Liver (tissue), 9 donors: Measurements from ENCODE around the gene AMPD3. TPM values are rescaled to one million over a fixed set of nuclear protein-coding genes. Genes with fewer than 3 reads are reported as not detected.

ENCODE experiments used
- DNase-seq: peaks from one replicate; pipeline ENCODE4 v3.0.0-alpha.2; 2017; ENCODE audit warnings: low spot score
- H3K27ac ChIP-seq, 2 donors: one replicate each; pipeline ENCODE4 v1.7.0; 2013; ENCODE audit warnings: inconsistent platforms in 2 of 2, low read length in 2 of 2, control low read depth in 1 of 2, low read depth in 1 of 2, mild to moderate bottlenecking in 1 of 2
- H3K27me3 ChIP-seq, 4 donors: one replicate each; pipeline versions ENCODE4 v1.6.1 to v1.7.0; 2013; ENCODE audit warnings: low read length in 3 of 4, inconsistent platforms in 1 of 4, mild to moderate bottlenecking in 1 of 4, moderate library complexity in 1 of 4; ENCODE audit not compliant: control insufficient read depth in 4 of 4, insufficient read depth in 4 of 4
- H3K36me3 ChIP-seq, 4 donors: one replicate each; pipeline versions ENCODE4 v1.6.1 to v1.7.0; 2013; ENCODE audit warnings: low read length in 3 of 4, mild to moderate bottlenecking in 3 of 4, low read depth in 1 of 4, moderate library complexity in 1 of 4; ENCODE audit not compliant: control insufficient read depth in 4 of 4, insufficient read depth in 3 of 4
- H3K4me1 ChIP-seq, 4 donors: one replicate each; pipeline versions ENCODE4 v1.6.1 to v1.7.0; 2013; ENCODE audit warnings: low read length in 3 of 4, mild to moderate bottlenecking in 3 of 4, moderate library complexity in 1 of 4; ENCODE audit not compliant: control insufficient read depth in 4 of 4, insufficient read depth in 4 of 4
- H3K4me3 ChIP-seq, 3 donors: one replicate each; pipeline versions ENCODE4 v1.6.1 to v1.7.0; 2013; ENCODE audit warnings: low read length in 3 of 3, control low read depth in 1 of 3, low read depth in 1 of 3, mild to moderate bottlenecking in 1 of 3
- H3K9ac ChIP-seq, 2 donors: one replicate each; pipeline ENCODE4 v1.7.0; 2013; ENCODE audit warnings: low read length in 2 of 2, mild to moderate bottlenecking in 2 of 2, moderate library complexity in 2 of 2, control low read depth in 1 of 2, low read depth in 1 of 2
- H3K9me3 ChIP-seq, 4 donors: one replicate each; pipeline versions ENCODE4 v1.6.1 to v1.7.0; 2013; ENCODE audit warnings: low read length in 3 of 4; ENCODE audit not compliant: control insufficient read depth in 4 of 4
- EGR1 ChIP-seq, 2 donors: IDR thresholded peaks; 2 replicates each; pipeline ENCODE4 v1.6.1; 2016 to 2018; ENCODE audit warnings: antibody characterized with exemption in 2 of 2, low read depth in 2 of 2
- FOXA1 ChIP-seq: IDR thresholded peaks from 2 replicates; pipeline ENCODE4 v1.6.1; 2016; ENCODE audit warnings: antibody characterized with exemption
- FOXA2 ChIP-seq: IDR thresholded peaks from 2 replicates; pipeline ENCODE4 v1.6.1; 2016; ENCODE audit warnings: antibody characterized with exemption
- GABPA ChIP-seq, 2 donors: IDR thresholded peaks in 1 of 2; conservative IDR thresholded peaks in 1 of 2; 2 replicates each; pipeline ENCODE4 v1.6.1; 2016; ENCODE audit warnings: antibody characterized with exemption in 2 of 2, mild to moderate bottlenecking in 1 of 2, moderate library complexity in 1 of 2
- HNF4A ChIP-seq, 2 donors: conservative IDR thresholded peaks; 2 replicates each; pipeline ENCODE4 v1.6.1; 2016; ENCODE audit warnings: antibody characterized with exemption in 2 of 2, mild to moderate bottlenecking in 2 of 2
- JUND ChIP-seq, 2 donors: IDR thresholded peaks; 2 replicates each; pipeline ENCODE4 v1.6.1; 2016; ENCODE audit warnings: antibody characterized with exemption in 2 of 2
- NR2F2 ChIP-seq: IDR thresholded peaks from 2 replicates; pipeline ENCODE4 v1.6.1; 2016; ENCODE audit warnings: antibody characterized with exemption
- RAD21 ChIP-seq, 2 donors: IDR thresholded peaks; 2 replicates each; pipeline ENCODE4 v1.6.1; 2016; ENCODE audit warnings: antibody characterized with exemption in 2 of 2, mild to moderate bottlenecking in 2 of 2
- RXRA ChIP-seq, 2 donors: IDR thresholded peaks; 2 replicates each; pipeline ENCODE4 v1.6.1; 2017 to 2018; ENCODE audit warnings: antibody characterized with exemption in 2 of 2, mild to moderate bottlenecking in 1 of 2
- SP1 ChIP-seq: IDR thresholded peaks from 2 replicates; pipeline ENCODE4 v1.6.1; 2018; ENCODE audit warnings: antibody characterized with exemption, mild to moderate bottlenecking
- TAF1 ChIP-seq: conservative IDR thresholded peaks from 2 replicates; pipeline ENCODE4 v1.6.1; 2016; ENCODE audit warnings: antibody characterized with exemption, mild to moderate bottlenecking
- YY1 ChIP-seq: IDR thresholded peaks from 2 replicates; pipeline ENCODE4 v1.6.1; 2016; ENCODE audit warnings: antibody characterized with exemption, mild to moderate bottlenecking
- WGBS: extraction: QIAGEN DNeasy Blood & Tissue Kit; methylation state at CpG from one replicate; pipeline ENCODE4 v1.1.7; 2013; 5-methylcytosine and 5-hydroxymethylcytosine counted together
- polyA plus RNA-seq, 2 donors: library from polyadenylated mRNA; stranded (reverse) in 1 of 2; unstranded in 1 of 2; fragments of 200-250 nt in 1 of 2; fragments of >200 nt in 1 of 2; fragmentation: Nextera tagmentation in 1 of 2; extraction: Ambion mirVana in 1 of 2; gene quantifications; one replicate each; pipeline versions ENCODE4 v1.2.1 to v1.2.3, GENCODE V29; 2013 to 2015
- total RNA-seq, 2 donors: library from RNA; depleted of rRNA; stranded (reverse); fragments of >200 nt; gene quantifications; one replicate each; pipeline ENCODE4 v1.2.3, GENCODE V29; 2014
- TF ChIP-seq, protein P1 (sequence below): IDR thresholded peaks from 2 replicates; pipeline ENCODE4 v1.6.1; 2016; ENCODE audit warnings: antibody characterized with exemption
- TF ChIP-seq, protein P2 (sequence below): IDR thresholded peaks from 2 replicates; pipeline ENCODE4 v1.6.1; 2016; ENCODE audit warnings: antibody characterized with exemption, mild to moderate bottlenecking
- TF ChIP-seq, protein P3 (sequence below): fragments of 150-350 bp; IDR thresholded peaks from 2 replicates; pipeline ENCODE4 v1.5.1; 2017; ENCODE audit warnings: improper control_type of control experiment, low read depth, low read length; ENCODE audit not compliant: missing input control
- TF ChIP-seq, protein P4 (sequence below): IDR thresholded peaks from 2 replicates; pipeline ENCODE4 v1.6.1; 2016; ENCODE audit warnings: antibody characterized with exemption
- TF ChIP-seq, protein P5 (sequence below): IDR thresholded peaks from 2 replicates; pipeline ENCODE4 v1.6.1; 2016; ENCODE audit warnings: antibody characterized with exemption
- donor health status: healthy.
- donor health status: healthy.
- donor health status: healthy.
- donor health status: healthy.
- donor health status: healthy.

AMPD3 gene
- total and polyA plus RNA-seq, 4 donors, result 0.40 to 7.4 (median 1.1) TPM

DNA sequence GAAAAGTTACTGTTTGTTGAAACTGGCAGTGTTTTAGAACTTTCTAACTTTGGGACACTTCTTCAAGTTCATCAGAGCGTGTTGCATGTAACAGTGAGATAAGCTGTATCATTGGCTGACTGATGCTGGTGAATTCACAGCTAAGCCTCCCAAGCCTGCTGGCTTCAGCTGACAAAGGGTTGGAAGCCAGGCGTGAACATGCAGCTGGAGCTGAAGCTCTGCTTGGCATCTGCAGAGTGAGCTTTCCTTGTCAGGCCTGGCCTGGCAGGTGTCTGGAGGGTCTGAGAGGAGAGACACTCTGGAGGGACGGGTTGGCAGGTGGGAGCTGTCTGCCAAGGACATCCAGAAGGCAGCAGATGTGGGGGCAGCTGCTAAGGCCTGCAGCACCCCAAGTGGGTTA, 1.5 kb downstream of the AMPD3 start:
- H3K36me3 ChIP-seq, result no peaks in the 10 kb centered on the region
- TF ChIP-seq JUND (IDR thresholded peaks at IDR 0.05), result no peak
- TF ChIP-seq GABPA (IDR thresholded peaks at IDR 0.05 in 1 of 2, conservative IDR thresholded peaks at IDR 0.05 in 1 of 2), result no peak
- TF ChIP-seq NR2F2, result no peak
- TF ChIP-seq, protein P1, sequence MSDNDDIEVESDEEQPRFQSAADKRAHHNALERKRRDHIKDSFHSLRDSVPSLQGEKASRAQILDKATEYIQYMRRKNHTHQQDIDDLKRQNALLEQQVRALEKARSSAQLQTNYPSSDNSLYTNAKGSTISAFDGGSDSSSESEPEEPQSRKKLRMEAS, result no peak
- TF ChIP-seq FOXA2, result no peak
- no peak for TF ChIP-seq HNF4A (conservative IDR thresholded peaks at IDR 0.05)
- no peak for TF ChIP-seq YY1
- no peak for TF ChIP-seq RAD21 (IDR thresholded peaks at IDR 0.05)
- TF ChIP-seq, protein P2, sequence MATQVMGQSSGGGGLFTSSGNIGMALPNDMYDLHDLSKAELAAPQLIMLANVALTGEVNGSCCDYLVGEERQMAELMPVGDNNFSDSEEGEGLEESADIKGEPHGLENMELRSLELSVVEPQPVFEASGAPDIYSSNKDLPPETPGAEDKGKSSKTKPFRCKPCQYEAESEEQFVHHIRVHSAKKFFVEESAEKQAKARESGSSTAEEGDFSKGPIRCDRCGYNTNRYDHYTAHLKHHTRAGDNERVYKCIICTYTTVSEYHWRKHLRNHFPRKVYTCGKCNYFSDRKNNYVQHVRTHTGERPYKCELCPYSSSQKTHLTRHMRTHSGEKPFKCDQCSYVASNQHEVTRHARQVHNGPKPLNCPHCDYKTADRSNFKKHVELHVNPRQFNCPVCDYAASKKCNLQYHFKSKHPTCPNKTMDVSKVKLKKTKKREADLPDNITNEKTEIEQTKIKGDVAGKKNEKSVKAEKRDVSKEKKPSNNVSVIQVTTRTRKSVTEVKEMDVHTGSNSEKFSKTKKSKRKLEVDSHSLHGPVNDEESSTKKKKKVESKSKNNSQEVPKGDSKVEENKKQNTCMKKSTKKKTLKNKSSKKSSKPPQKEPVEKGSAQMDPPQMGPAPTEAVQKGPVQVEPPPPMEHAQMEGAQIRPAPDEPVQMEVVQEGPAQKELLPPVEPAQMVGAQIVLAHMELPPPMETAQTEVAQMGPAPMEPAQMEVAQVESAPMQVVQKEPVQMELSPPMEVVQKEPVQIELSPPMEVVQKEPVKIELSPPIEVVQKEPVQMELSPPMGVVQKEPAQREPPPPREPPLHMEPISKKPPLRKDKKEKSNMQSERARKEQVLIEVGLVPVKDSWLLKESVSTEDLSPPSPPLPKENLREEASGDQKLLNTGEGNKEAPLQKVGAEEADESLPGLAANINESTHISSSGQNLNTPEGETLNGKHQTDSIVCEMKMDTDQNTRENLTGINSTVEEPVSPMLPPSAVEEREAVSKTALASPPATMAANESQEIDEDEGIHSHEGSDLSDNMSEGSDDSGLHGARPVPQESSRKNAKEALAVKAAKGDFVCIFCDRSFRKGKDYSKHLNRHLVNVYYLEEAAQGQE, result no peak
- TF ChIP-seq, protein P3, sequence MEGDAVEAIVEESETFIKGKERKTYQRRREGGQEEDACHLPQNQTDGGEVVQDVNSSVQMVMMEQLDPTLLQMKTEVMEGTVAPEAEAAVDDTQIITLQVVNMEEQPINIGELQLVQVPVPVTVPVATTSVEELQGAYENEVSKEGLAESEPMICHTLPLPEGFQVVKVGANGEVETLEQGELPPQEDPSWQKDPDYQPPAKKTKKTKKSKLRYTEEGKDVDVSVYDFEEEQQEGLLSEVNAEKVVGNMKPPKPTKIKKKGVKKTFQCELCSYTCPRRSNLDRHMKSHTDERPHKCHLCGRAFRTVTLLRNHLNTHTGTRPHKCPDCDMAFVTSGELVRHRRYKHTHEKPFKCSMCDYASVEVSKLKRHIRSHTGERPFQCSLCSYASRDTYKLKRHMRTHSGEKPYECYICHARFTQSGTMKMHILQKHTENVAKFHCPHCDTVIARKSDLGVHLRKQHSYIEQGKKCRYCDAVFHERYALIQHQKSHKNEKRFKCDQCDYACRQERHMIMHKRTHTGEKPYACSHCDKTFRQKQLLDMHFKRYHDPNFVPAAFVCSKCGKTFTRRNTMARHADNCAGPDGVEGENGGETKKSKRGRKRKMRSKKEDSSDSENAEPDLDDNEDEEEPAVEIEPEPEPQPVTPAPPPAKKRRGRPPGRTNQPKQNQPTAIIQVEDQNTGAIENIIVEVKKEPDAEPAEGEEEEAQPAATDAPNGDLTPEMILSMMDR, result no peak
- TF ChIP-seq, protein P4, sequence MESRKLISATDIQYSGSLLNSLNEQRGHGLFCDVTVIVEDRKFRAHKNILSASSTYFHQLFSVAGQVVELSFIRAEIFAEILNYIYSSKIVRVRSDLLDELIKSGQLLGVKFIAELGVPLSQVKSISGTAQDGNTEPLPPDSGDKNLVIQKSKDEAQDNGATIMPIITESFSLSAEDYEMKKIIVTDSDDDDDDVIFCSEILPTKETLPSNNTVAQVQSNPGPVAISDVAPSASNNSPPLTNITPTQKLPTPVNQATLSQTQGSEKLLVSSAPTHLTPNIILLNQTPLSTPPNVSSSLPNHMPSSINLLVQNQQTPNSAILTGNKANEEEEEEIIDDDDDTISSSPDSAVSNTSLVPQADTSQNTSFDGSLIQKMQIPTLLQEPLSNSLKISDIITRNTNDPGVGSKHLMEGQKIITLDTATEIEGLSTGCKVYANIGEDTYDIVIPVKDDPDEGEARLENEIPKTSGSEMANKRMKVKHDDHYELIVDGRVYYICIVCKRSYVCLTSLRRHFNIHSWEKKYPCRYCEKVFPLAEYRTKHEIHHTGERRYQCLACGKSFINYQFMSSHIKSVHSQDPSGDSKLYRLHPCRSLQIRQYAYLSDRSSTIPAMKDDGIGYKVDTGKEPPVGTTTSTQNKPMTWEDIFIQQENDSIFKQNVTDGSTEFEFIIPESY, result no peak
- no peak for TF ChIP-seq FOXA1
- no peak for TF ChIP-seq SP1
- no peak for TF ChIP-seq RXRA (IDR thresholded peaks at IDR 0.05)
- no peak for TF ChIP-seq TAF1
- H3K9me3 ChIP-seq, result no peaks in the 10 kb centered on the region
- no peak overlapping the region for H3K27ac ChIP-seq
- peak overlapping the region in 1 of 3 donors; percentile 7 for H3K4me3 ChIP-seq
- H3K4me1 ChIP-seq, result peaks cover 0 to 5% (median 0%) of the 10 kb centered on the region in 4 donors
- no peak overlapping the region for H3K9ac ChIP-seq
- 75% methylated on average over 3 of the region's 3 CpGs for WGBS
- DNase-seq, result peak; percentile 68
- no peaks in the 10 kb centered on the region for H3K27me3 ChIP-seq

DNA sequence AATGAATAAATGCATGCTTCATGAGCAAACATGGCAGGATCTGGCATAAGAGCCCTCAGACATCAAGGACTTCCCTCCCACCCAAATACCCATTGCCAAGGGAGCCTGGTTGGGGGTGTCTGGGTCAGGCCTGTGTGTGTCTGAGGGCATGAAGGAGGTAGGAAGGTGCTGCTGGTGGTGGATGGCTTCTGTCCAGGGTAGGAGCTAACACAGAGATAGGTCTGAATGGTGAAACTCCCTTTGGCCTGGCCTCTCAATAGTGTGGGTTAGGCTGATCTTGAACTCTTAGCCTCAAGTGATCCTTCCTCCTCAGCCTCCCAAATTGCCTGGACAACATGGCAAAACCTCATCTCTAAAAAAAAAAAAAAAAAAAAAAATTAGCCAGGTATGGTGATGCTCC, 2.8 kb downstream of the AMPD3 start:
- no peaks in the 10 kb centered on the region for H3K27me3 ChIP-seq
- H3K9ac ChIP-seq, result no peak overlapping the region
- no peak overlapping the region for H3K4me3 ChIP-seq
- H3K36me3 ChIP-seq, result peaks cover 0 to 2% (median 0%) of the 10 kb centered on the region in 4 donors
- H3K9me3 ChIP-seq, result no peaks in the 10 kb centered on the region
- H3K27ac ChIP-seq, result no peak overlapping the region
- peaks cover 0 to 3% (median 0%) of the 10 kb centered on the region in 4 donors for H3K4me1 ChIP-seq
- peak; percentile 31 for DNase-seq
- TF ChIP-seq GABPA (IDR thresholded peaks at IDR 0.05 in 1 of 2, conservative IDR thresholded peaks at IDR 0.05 in 1 of 2), result no peak
- no peak for TF ChIP-seq TAF1
- TF ChIP-seq, protein P1, result no peak
- no peak for TF ChIP-seq YY1
- no peak for TF ChIP-seq SP1
- no peak for TF ChIP-seq RXRA (IDR thresholded peaks at IDR 0.05)
- no peak for TF ChIP-seq EGR1 (IDR thresholded peaks at IDR 0.05; ENCODE audit: low read depth in 2 of 2)
- TF ChIP-seq RAD21 (IDR thresholded peaks at IDR 0.05), result no peak
- TF ChIP-seq JUND (IDR thresholded peaks at IDR 0.05), result no peak
- TF ChIP-seq FOXA2, result no peak
- TF ChIP-seq, protein P4, result no peak
- TF ChIP-seq, protein P5, sequence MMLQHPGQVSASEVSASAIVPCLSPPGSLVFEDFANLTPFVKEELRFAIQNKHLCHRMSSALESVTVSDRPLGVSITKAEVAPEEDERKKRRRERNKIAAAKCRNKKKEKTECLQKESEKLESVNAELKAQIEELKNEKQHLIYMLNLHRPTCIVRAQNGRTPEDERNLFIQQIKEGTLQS, result no peak
- TF ChIP-seq, protein P3, result no peak
- no peak for TF ChIP-seq FOXA1
